ENCODE data around the gene OLAH.

GRCh38 chr10:15059914-15060313 is 16.2 kb downstream of the OLAH start:
- TF ChIP-seq EZH2 (IDR thresholded peaks at IDR 0.05; ENCODE audit: borderline replicate concordance) (no peak), CTCF (IDR thresholded peaks at IDR 0.05; ENCODE audit: poor library complexity) (no peak), EZH2phosphoT487 (IDR thresholded peaks at IDR 0.05; ENCODE audit: low read depth, severe bottlenecking, unreplicated experiment) (no peak)
